Astrocyte (in vitro differentiated cells and primary cell): ENCODE results near the gene ABCC8. TPM values are rescaled to one million over a fixed set of nuclear protein-coding genes. Genes with fewer than 3 reads are reported as not detected.

ENCODE experiments used
- DNase-seq: peaks from one replicate; pipeline ENCODE4 v3.0.0-alpha.2; 2010; ENCODE audit warnings: low read depth
- FAIRE-seq: peaks from 2 replicates; lab custom pipeline; 2011; peaks lifted over from hg19 to GRCh38; lab: Jason Lieb, UNC
- H2AFZ ChIP-seq: 2 replicates; pipeline ENCODE4 v1.6.0; 2012; ENCODE audit warnings: low read depth, low read length, inconsistent platforms
- H3K27ac ChIP-seq: 2 replicates; pipeline ENCODE4 v1.5.1; 2011; ENCODE audit warnings: low read depth, low read length, inconsistent platforms
- H3K27me3 ChIP-seq: 2 replicates; pipeline ENCODE4 v1.6.0; 2011; ENCODE audit warnings: low read length, inconsistent platforms; ENCODE audit not compliant: insufficient read depth
- H3K36me3 ChIP-seq: 2 replicates; pipeline ENCODE4 v1.5.1; 2011; ENCODE audit warnings: low read length, inconsistent platforms; ENCODE audit not compliant: insufficient read depth
- H3K4me1 ChIP-seq: 2 replicates; pipeline ENCODE4 v1.5.1; 2011; ENCODE audit warnings: low read length, inconsistent platforms; ENCODE audit not compliant: insufficient read depth
- H3K4me2 ChIP-seq: 2 replicates; pipeline ENCODE4 v1.6.0; 2012; ENCODE audit warnings: low read length, inconsistent platforms
- H3K4me3 ChIP-seq: 2 replicates; pipeline ENCODE4 v1.5.1; 2011; ENCODE audit warnings: low read depth, mild to moderate bottlenecking, low read length, inconsistent platforms; ENCODE audit not compliant: insufficient read depth
- H3K79me2 ChIP-seq: 2 replicates; pipeline ENCODE4 v1.6.0; 2012; ENCODE audit warnings: mild to moderate bottlenecking, low read length, inconsistent platforms; ENCODE audit not compliant: insufficient read depth
- H3K9ac ChIP-seq: 2 replicates; pipeline ENCODE4 v1.6.0; 2012; ENCODE audit warnings: mild to moderate bottlenecking, low read length, inconsistent platforms
- H3K9me3 ChIP-seq: 2 replicates; pipeline ENCODE4 v1.5.1; 2012; ENCODE audit warnings: low read depth, mild to moderate bottlenecking, low read length, inconsistent platforms; ENCODE audit not compliant: insufficient read depth
- H4K20me1 ChIP-seq: 2 replicates; pipeline ENCODE4 v1.6.0; 2012; ENCODE audit warnings: low read length, inconsistent platforms; ENCODE audit not compliant: insufficient read depth
- H3K27ac Mint-ChIP-seq: one replicate; pipeline ENCODE4 v1.8.0; 2021; ENCODE audit warnings: mild to moderate bottlenecking, mixed read lengths; ENCODE audit not compliant: unreplicated experiment
- H3K27me3 Mint-ChIP-seq: one replicate; pipeline ENCODE4 v1.8.0; 2021; ENCODE audit warnings: low read depth, mixed read lengths; ENCODE audit not compliant: unreplicated experiment
- H3K36me3 Mint-ChIP-seq: one replicate; pipeline ENCODE4 v1.8.0; 2021; ENCODE audit warnings: low read depth, mixed read lengths; ENCODE audit not compliant: unreplicated experiment
- H3K4me1 Mint-ChIP-seq: one replicate; pipeline ENCODE4 v1.8.0; 2021; ENCODE audit warnings: low read depth, mixed read lengths; ENCODE audit not compliant: unreplicated experiment
- H3K4me3 Mint-ChIP-seq: one replicate; pipeline ENCODE4 v1.8.0; 2021; ENCODE audit warnings: mild to moderate bottlenecking, moderate library complexity, mixed read lengths; ENCODE audit not compliant: unreplicated experiment
- H3K9me3 Mint-ChIP-seq: one replicate; pipeline ENCODE4 v1.8.0; 2021; ENCODE audit warnings: mild to moderate bottlenecking, mixed read lengths; ENCODE audit not compliant: unreplicated experiment
- CTCF ChIP-seq: IDR thresholded peaks from 2 replicates; pipeline ENCODE4 v1.5.1; 2011; ENCODE audit warnings: low read depth, mild to moderate bottlenecking, inconsistent platforms, low read length, moderate library complexity; ENCODE audit not compliant: insufficient read depth
- EZH2 ChIP-seq: IDR thresholded peaks from 2 replicates; pipeline ENCODE4 v1.6.1; 2012; ENCODE audit warnings: mild to moderate bottlenecking, low read length, inconsistent platforms; ENCODE audit not compliant: insufficient read depth
- total RNA-seq: library from RNA; stranded (reverse); gene quantifications from 2 replicates; pipeline ENCODE4 v1.2.1, GENCODE V29; 2021

Gene ABCC8
- total RNA-seq, 1 donor from 2014 or later: not detected

GRCh38 chr11:17449158-17449557 is 27.5 kb downstream of the ABCC8 start:
- H3K27ac Mint-ChIP-seq: no peak overlapping the region
- Histone ChIP-seq H3K4me2 (no peak overlapping the region), H4K20me1 (no peaks in the 10 kb centered on the region), H3K27me3 (peaks cover 3% of the 10 kb centered on the region), H2AFZ (no peak overlapping the region), H3K36me3 (no peaks in the 10 kb centered on the region), H3K4me3 (no peak overlapping the region), H3K27ac (no peak overlapping the region), H3K9me3 (no peaks in the 10 kb centered on the region), H3K79me2 (no peaks in the 10 kb centered on the region), H3K4me1 (no peaks in the 10 kb centered on the region), H3K9ac (no peak overlapping the region)
- no peak for DNase-seq
- H3K36me3 Mint-ChIP-seq: peaks cover 1% of the 10 kb centered on the region
- no peaks in the 10 kb centered on the region for H3K9me3 Mint-ChIP-seq
- peaks cover 41% of the 10 kb centered on the region for H3K27me3 Mint-ChIP-seq
- TF ChIP-seq CTCF: no peak
- TF ChIP-seq EZH2: no peak
- no peak overlapping the region for H3K4me3 Mint-ChIP-seq
- H3K4me1 Mint-ChIP-seq: no peaks in the 10 kb centered on the region
- no peak for FAIRE-seq

- H3K36me3 ChIP-seq: no peaks in the 10 kb centered on the region
- H3K4me2 ChIP-seq: no peak overlapping the region
- no peaks in the 10 kb centered on the region for H3K27me3 ChIP-seq
- no peaks in the 10 kb centered on the region for H3K79me2 ChIP-seq
- no peak overlapping the region for H3K4me3 Mint-ChIP-seq
- H3K9me3 Mint-ChIP-seq: peaks cover 2% of the 10 kb centered on the region
- no peaks in the 10 kb centered on the region for H4K20me1 ChIP-seq
- no peak for TF ChIP-seq CTCF
- no peak for TF ChIP-seq EZH2
- DNase-seq (no peak), FAIRE-seq (no peak)
- no peaks in the 10 kb centered on the region for H3K9me3 ChIP-seq
- H3K9ac ChIP-seq: no peak overlapping the region
- no peak overlapping the region for H2AFZ ChIP-seq
- no peaks in the 10 kb centered on the region for H3K4me1 Mint-ChIP-seq
- peaks cover 1% of the 10 kb centered on the region for H3K36me3 Mint-ChIP-seq
- no peak overlapping the region for H3K27ac ChIP-seq
- no peak overlapping the region for H3K4me3 ChIP-seq
- H3K27ac Mint-ChIP-seq: no peak overlapping the region
- H3K27me3 Mint-ChIP-seq: peaks cover 41% of the 10 kb centered on the region
- no peaks in the 10 kb centered on the region for H3K4me1 ChIP-seq
Observed at GRCh38 chr11:17446482-17446881, 30.2 kb downstream of the ABCC8 start.

GRCh38 chr11:17445240-17445795 is 31.3 kb downstream of the ABCC8 start:
- FAIRE-seq (no peak), DNase-seq (no peak)
- no peaks in the 10 kb centered on the region for H3K4me1 Mint-ChIP-seq
- Histone ChIP-seq H3K27me3 (no peaks in the 10 kb centered on the region), H3K4me1 (no peaks in the 10 kb centered on the region), H3K36me3 (no peaks in the 10 kb centered on the region), H3K4me2 (no peak overlapping the region), H3K9ac (no peak overlapping the region), H3K79me2 (no peaks in the 10 kb centered on the region), H3K27ac (no peak overlapping the region), H3K9me3 (no peaks in the 10 kb centered on the region), H2AFZ (no peak overlapping the region), H4K20me1 (no peaks in the 10 kb centered on the region), H3K4me3 (no peak overlapping the region)
- peaks cover 40% of the 10 kb centered on the region for H3K27me3 Mint-ChIP-seq
- no peak overlapping the region for H3K27ac Mint-ChIP-seq
- no peaks in the 10 kb centered on the region for H3K36me3 Mint-ChIP-seq
- no peak overlapping the region for H3K4me3 Mint-ChIP-seq
- TF ChIP-seq CTCF (no peak), EZH2 (no peak)
- peaks cover 2% of the 10 kb centered on the region for H3K9me3 Mint-ChIP-seq
